NCI-H748 (cell line): Measurements from ENCODE around the gene ZNF284.
"Not testable (repeated sequence)": the region's sequence is repeated elsewhere in the genome, so short reads cannot be mapped to it uniquely, and the experiment has no call there.

Experiments used
- DNase-seq: peaks from one replicate; lab custom pipeline; 2025; ENCODE audit not compliant: unreplicated experiment; lab: John Stamatoyannopoulos, UW

ZNF284 gene

GRCh38 chr19:44109458-44109857, 37.5 kb downstream of the ZNF284 start:
- no peak for DNase-seq

- DNase-seq, result peak; percentile 99
These were observed 40.0 kb downstream of the ZNF284 start for GRCh38 chr19:44111910-44112463.

- no peak for DNase-seq
These were observed 40.8 kb downstream of the ZNF284 start for GRCh38 chr19:44112802-44113137.

- peak; percentile 100 for DNase-seq
These were observed 41.3 kb downstream of the ZNF284 start, which contains the start of gene ZNF225 for GRCh38 chr19:44113138-44113783. TSS of gene ZNF225 (plus strand) at chr19:44113399. CDS start at chr19:44115828, 2,429 bp downstream.

- DNase-seq, result peak; percentile 25
These were observed 41.9 kb downstream of the ZNF284 start for GRCh38 chr19:44113784-44114390.

GRCh38 chr19:44121162-44121561, 49.2 kb downstream of the ZNF284 start:
- DNase-seq, result not testable (repeated sequence)

- DNase-seq, result no peak
These were observed 60.0 kb downstream of the ZNF284 start for GRCh38 chr19:44131955-44132354.
